Activated T-cell treated with anti-CD3 and anti-CD28 coated beads, Interleukin-2, amount 50 U/mL, for 72 hours (primary cell): ENCODE measurements around the gene RRAS2. TPM values are rescaled to one million over a fixed set of nuclear protein-coding genes. Genes with fewer than 3 reads are reported as not detected.
"Not testable (repeated sequence)": the region's sequence is repeated elsewhere in the genome, so short reads cannot be mapped to it uniquely, and the experiment has no call there.

ENCODE experiments used
- ATAC-seq, 2 donors: fragments of 150-1000 bp; cut with Tn5 transposase; replicated peaks in 1 of 2; 2 replicates each; pipeline ENCODE4 v1.10.0; 2021; ENCODE audit warnings: moderate library complexity in 2 of 2, mild to moderate bottlenecking in 1 of 2
- DNase-seq, 2 donors: peaks; one replicate each; pipeline ENCODE4 v3.0.0; 2021 to 2022; ENCODE audit warnings: mixed read lengths in 1 of 2
- H3K27ac Mint-ChIP-seq: one replicate; pipeline ENCODE4 v1.8.0; 2022; ENCODE audit warnings: mild to moderate bottlenecking, moderate library complexity, mixed read lengths
- H3K27me3 Mint-ChIP-seq: one replicate; pipeline ENCODE4 v1.8.0; 2022; ENCODE audit warnings: low read depth, mixed read lengths
- H3K36me3 Mint-ChIP-seq, 2 donors: one replicate each; pipeline ENCODE4 v1.8.0; 2022; ENCODE audit warnings: mixed read lengths in 2 of 2, mild to moderate bottlenecking in 1 of 2; ENCODE audit not compliant: insufficient read depth in 2 of 2
- H3K4me1 Mint-ChIP-seq: one replicate; pipeline ENCODE4 v1.8.0; 2022; ENCODE audit warnings: low read depth, mixed read lengths
- H3K4me3 Mint-ChIP-seq, 2 donors: one replicate each; pipeline ENCODE4 v1.8.0; 2022; ENCODE audit warnings: mild to moderate bottlenecking in 2 of 2, mixed read lengths in 2 of 2, moderate library complexity in 2 of 2
- H3K9me3 Mint-ChIP-seq, 2 donors: one replicate each; pipeline ENCODE4 v1.8.0; 2022; ENCODE audit warnings: mixed read lengths in 2 of 2
- total RNA-seq, 2 donors: library from RNA; stranded (reverse); gene quantifications; one replicate each; pipeline ENCODE4 v1.2.3, GENCODE V29; 2022

The RRAS2 gene
- total RNA-seq, 2 donors from 2014 or later = 59.2 to 64.2 TPM

DNA sequence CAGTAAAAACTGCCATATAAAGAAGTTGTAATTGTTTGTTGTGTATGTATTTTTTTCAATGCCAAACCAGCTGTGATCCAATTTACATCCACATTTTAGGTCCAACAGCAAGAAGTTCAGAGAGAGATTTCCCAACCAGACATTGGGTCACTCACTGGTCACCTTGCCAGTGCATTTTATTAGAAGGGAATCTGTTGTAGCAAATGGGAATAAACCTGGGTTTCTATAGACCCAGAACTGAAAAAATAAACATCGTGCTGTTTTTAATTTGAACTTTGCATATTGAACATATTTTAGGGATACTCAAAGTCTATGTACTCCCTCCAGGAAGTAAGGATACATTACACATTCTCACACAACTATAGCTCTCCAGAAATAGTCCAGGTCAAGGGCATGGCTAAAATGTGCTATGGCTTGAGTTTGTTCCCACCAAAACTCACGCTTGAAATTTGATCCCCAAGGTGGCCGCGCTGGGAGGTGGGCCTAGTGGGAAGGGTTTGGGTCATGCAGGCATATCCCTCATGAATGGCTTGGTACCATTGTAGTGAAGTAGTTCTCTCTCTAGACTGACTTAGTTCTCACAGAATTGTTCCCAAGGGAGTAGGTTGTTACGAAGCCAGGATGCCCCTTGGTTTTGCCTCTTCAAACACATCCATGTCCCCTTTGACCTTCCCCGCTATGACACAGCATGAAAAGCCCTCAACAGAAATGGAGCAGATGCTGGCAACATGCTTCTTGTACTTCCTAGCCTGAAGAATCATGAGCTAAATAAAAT is 90.9 kb downstream of the RRAS2 start:
- no peak overlapping the region for H3K27ac Mint-ChIP-seq
- H3K27me3 Mint-ChIP-seq = no peaks in the 10 kb centered on the region
- DNase-seq (no peak), ATAC-seq (no peak)
- H3K9me3 Mint-ChIP-seq = peaks cover 2 to 4% of the 10 kb centered on the region in 2 donors
- no peak overlapping the region for H3K4me3 Mint-ChIP-seq
- peaks cover 2 to 9% of the 10 kb centered on the region in 2 donors for H3K36me3 Mint-ChIP-seq
- peaks cover 22% of the 10 kb centered on the region for H3K4me1 Mint-ChIP-seq

DNA sequence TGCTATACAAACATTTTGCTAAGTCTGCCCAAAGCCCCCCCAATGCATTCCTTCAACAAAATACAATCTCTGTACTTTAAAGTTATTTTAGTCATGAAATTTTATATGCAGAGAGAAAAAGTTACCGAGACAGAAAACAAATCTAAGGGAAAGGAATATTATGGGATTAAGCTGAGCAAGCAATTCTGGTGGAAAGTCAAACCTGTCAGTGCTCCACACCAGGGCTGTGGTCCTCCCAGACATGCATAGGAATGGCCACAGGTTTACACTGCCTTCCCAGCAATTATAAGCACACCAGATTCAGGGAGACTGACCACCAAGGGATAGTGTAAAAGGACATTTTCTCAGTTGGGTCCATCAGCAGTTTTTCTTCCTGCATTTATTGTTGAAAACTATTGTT is 92.4 kb downstream of the RRAS2 start:
- H3K9me3 Mint-ChIP-seq = peaks cover 2 to 5% of the 10 kb centered on the region in 2 donors
- peaks cover 13% of the 10 kb centered on the region for H3K4me1 Mint-ChIP-seq
- DNase-seq (no peak), ATAC-seq (no peak)
- H3K27me3 Mint-ChIP-seq = no peaks in the 10 kb centered on the region
- H3K27ac Mint-ChIP-seq = no peak overlapping the region
- H3K36me3 Mint-ChIP-seq = peaks cover 2 to 7% of the 10 kb centered on the region in 2 donors
- H3K4me3 Mint-ChIP-seq = no peak overlapping the region

DNA sequence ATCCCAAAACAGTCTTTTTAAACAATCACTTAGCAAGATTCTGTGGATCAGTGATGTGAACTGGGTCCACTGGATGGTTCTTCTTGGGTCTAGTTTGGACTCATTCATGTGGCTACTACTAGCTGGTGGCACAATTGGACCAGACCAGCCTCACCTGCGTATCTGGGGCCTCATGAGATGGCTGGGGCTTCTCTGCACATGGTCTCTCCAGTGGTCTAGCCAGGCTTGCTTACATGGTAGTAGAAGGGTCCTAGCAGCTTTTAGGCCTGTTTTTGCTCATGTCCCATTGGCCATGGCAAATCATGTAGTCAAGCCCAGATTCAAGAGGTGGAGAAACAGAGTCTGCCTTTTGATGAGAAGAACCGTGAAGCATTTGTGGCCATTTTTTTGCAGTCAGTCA is 94.0 kb downstream of the RRAS2 start:
- ATAC-seq = no peak
- H3K27ac Mint-ChIP-seq = no peak overlapping the region
- H3K4me3 Mint-ChIP-seq = no peak overlapping the region
- no peaks in the 10 kb centered on the region for H3K4me1 Mint-ChIP-seq
- no peak for DNase-seq
- no peaks in the 10 kb centered on the region for H3K27me3 Mint-ChIP-seq
- peaks cover 2 to 5% of the 10 kb centered on the region in 2 donors for H3K9me3 Mint-ChIP-seq
- H3K36me3 Mint-ChIP-seq = peaks cover 2 to 7% of the 10 kb centered on the region in 2 donors

DNA sequence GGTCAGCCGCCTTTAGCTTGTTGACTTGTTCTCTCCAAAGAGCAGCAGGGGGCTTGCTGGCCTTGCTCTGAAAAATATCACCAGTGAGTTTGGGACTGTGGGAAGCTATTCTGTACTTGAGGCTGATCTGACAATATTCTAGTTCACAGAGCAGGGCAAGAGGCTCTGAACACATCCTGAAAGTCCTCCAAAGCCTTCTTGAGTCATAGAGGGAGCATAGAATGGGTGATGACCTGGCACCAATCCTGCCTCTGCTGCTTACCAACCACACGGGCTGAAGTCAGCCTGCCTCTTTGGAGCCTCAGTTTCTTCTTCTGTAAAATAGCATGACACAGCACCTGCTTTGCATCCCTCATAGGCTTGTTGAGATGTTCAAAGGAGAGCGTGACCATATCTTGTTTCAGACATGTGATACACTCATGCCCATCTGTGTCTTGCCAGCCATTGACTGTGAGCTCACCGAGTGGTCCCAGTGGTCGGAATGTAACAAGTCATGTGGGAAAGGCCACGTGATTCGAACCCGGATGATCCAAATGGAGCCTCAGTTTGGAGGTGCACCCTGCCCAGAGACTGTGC is 96.6 kb downstream of the RRAS2 start:
- H3K27me3 Mint-ChIP-seq = no peaks in the 10 kb centered on the region
- H3K27ac Mint-ChIP-seq = no peak overlapping the region
- no peaks in the 10 kb centered on the region for H3K4me1 Mint-ChIP-seq
- DNase-seq = no peak
- H3K36me3 Mint-ChIP-seq = peaks cover 2 to 7% of the 10 kb centered on the region in 2 donors
- ATAC-seq = no peak
- H3K4me3 Mint-ChIP-seq = no peak overlapping the region
- peaks cover 2 to 5% of the 10 kb centered on the region in 2 donors for H3K9me3 Mint-ChIP-seq

DNA sequence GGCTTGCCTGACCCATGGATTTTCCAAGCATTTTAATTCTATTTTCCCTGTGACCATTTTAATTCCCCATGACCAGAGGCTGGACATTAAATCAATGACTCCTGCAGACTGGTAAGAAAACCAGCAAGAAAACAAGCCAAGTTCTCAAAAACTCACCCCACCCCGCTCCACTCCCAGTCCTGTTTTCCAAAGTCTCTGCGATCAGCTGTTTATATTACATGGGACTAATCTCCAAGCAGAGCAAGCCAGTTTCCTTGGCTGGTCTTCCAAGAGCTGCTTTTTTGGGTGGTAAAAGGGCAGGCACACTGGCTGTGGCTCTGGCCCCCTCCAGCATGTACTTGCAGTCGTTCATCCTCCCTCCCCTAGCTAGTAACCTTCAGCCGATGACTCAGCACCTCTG is 97.9 kb downstream of the RRAS2 start:
- Mint-ChIP-seq H3K27me3 (no peaks in the 10 kb centered on the region), H3K4me1 (no peaks in the 10 kb centered on the region), H3K36me3 (peaks cover 2 to 7% of the 10 kb centered on the region in 2 donors), H3K9me3 (peaks cover 2 to 5% of the 10 kb centered on the region in 2 donors), H3K4me3 (no peak overlapping the region), H3K27ac (no peak overlapping the region)
- no peak for DNase-seq
- no peak for ATAC-seq

DNA sequence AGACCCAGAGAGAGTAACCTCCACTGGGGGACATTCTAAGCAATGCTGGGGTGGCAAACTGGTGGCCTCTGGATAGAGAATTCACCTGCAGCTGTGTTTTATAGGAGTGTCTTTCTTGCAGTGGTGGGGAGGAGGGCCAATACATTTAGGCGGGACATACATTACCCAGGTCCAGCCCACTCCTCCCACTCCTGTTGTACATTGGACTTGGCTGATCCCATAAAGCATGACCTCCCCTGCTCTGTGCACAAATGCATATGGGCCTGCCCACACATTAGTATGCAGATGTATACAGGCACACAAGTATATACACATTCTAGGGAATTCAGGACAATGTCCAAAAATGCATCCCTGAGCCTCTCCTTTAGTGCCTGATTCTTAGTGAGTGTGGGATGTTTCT is 99.1 kb downstream of the RRAS2 start:
- H3K36me3 Mint-ChIP-seq = peaks cover 0 to 7% of the 10 kb centered on the region in 2 donors
- H3K4me3 Mint-ChIP-seq = no peak overlapping the region
- no peak overlapping the region for H3K27ac Mint-ChIP-seq
- no peaks in the 10 kb centered on the region for H3K4me1 Mint-ChIP-seq
- peaks cover 2 to 3% of the 10 kb centered on the region in 2 donors for H3K9me3 Mint-ChIP-seq
- H3K27me3 Mint-ChIP-seq = no peaks in the 10 kb centered on the region
- ATAC-seq (peak; percentile 16 to 17), DNase-seq (no peak)

DNA sequence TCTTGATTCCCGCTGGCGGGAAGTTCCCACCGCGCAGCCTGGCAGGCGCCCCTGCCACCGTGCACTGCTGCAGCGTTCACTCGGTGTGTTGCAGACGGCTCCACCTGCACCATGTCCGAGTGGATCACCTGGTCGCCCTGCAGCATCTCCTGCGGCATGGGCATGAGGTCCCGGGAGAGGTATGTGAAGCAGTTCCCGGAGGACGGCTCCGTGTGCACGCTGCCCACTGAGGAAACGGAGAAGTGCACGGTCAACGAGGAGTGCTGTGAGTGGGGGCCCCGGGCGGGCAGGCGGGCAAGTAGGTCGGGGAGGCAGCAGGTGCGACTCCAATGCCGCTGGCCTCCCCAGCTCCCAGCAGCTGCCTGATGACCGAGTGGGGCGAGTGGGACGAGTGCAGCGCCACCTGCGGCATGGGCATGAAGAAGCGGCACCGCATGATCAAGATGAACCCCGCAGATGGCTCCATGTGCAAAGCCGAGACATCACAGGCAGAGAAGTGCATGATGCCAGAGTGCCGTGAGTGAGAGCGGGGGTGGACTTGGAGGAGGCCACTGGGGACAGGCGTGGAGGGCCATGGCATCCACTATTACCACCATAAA is 99.7 kb downstream of the RRAS2 start:
- H3K4me1 Mint-ChIP-seq = no peaks in the 10 kb centered on the region
- no peak overlapping the region for H3K4me3 Mint-ChIP-seq
- H3K27ac Mint-ChIP-seq = no peak overlapping the region
- H3K9me3 Mint-ChIP-seq = peaks cover 2 to 3% of the 10 kb centered on the region in 2 donors
- DNase-seq (no peak), ATAC-seq (peak in 1 of 2 donors; percentile 10)
- H3K27me3 Mint-ChIP-seq = no peaks in the 10 kb centered on the region
- peaks cover 0 to 4% of the 10 kb centered on the region in 2 donors for H3K36me3 Mint-ChIP-seq

DNA sequence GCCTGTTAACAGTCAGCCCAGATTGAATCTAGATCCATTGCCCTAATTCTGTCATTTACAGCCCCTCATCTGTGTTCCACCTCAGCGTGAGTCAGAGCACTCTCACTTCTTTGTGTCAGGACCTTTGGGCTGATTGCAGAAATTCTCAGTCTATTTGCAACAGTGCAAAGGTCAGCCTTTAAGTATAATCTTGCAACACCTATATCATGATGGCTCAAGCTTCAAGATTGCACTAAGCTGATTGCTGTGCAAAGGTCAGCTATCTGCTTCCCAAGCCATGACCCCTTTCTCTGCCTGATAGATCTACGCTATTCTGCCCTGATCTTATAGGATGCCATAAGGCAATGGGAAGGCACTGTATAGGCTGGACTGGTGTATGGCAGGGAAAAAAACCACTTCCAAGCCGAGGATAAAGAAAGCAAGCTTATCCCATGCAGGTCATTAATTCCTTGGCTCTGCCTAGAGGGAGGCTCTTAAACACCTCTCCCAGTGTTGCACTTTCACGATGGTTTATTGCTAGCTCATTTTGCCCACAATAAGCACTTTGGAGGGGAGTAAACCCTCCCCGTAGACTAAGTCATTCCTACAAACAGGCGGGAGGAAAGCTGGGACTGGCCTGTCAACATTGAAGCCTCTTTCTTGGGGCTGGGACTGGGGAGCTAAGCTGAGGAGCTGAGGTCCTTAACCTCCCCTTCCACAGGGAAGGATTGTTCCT is 100.6 kb downstream of the RRAS2 start:
- no peak overlapping the region for H3K27ac Mint-ChIP-seq
- peaks cover 0 to 2% of the 10 kb centered on the region in 2 donors for H3K9me3 Mint-ChIP-seq
- DNase-seq = no peak
- H3K4me3 Mint-ChIP-seq = no peak overlapping the region
- no peaks in the 10 kb centered on the region for H3K27me3 Mint-ChIP-seq
- H3K4me1 Mint-ChIP-seq = no peaks in the 10 kb centered on the region
- peaks cover 0 to 3% of the 10 kb centered on the region in 2 donors for H3K36me3 Mint-ChIP-seq
- ATAC-seq = peak in 1 of 2 donors; percentile 14

DNA sequence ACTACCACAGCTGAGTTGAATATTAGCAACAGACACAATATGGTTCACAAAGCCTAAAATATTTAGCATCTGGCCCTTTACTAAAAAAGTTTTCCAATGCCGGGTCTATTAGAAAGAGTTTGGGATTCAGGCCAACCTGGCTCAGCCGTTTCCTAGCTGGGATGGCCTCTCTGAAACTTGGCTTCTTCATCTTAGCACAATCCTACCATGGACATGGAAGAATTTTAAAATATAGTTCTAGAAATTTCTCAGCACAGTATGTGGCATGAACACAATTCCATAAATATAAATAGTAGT is 103.8 kb downstream of the RRAS2 start:
- DNase-seq (no peak), ATAC-seq (no peak)
- Mint-ChIP-seq H3K4me1 (no peaks in the 10 kb centered on the region), H3K36me3 (no peaks in the 10 kb centered on the region), H3K27ac (no peak overlapping the region), H3K4me3 (no peak overlapping the region), H3K27me3 (no peaks in the 10 kb centered on the region), H3K9me3 (no peaks in the 10 kb centered on the region)

DNA sequence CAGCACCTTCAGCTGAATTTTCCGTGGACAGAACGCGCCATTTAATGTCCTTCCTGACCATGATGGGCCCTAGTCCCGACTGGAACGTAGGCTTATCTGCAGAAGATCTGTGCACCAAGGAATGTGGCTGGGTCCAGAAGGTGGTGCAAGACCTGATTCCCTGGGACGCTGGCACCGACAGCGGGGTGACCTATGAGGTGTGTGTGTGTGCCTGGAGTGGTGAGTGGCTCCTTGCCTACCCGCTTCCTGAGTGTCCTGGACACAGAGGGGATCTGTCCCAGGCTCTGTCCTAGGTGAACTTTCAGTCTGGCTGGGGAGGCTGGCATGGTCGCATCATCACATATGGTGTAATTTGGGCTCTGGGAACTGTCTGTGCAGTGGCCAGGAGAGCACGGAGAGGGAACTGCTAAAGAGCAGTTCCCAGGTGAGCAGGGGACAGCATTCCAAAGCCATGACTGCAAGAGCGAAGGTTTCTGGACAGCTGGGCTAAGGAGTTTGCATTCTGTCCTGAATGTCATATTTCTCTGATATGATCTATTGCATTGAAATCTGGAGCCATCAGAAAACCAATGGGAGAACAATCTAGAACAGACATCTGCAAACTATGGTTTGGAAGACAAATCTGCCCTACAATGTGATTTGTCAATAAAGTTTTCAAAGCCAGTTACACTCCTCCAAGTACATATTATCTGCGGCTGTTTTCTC is 104.3 kb downstream of the RRAS2 start:
- peak in 1 of 2 donors; percentile 11 for ATAC-seq
- Mint-ChIP-seq H3K9me3 (no peaks in the 10 kb centered on the region), H3K27me3 (no peaks in the 10 kb centered on the region), H3K36me3 (no peaks in the 10 kb centered on the region), H3K4me1 (no peaks in the 10 kb centered on the region), H3K27ac (no peak overlapping the region), H3K4me3 (no peak overlapping the region)
- DNase-seq = no peak

DNA sequence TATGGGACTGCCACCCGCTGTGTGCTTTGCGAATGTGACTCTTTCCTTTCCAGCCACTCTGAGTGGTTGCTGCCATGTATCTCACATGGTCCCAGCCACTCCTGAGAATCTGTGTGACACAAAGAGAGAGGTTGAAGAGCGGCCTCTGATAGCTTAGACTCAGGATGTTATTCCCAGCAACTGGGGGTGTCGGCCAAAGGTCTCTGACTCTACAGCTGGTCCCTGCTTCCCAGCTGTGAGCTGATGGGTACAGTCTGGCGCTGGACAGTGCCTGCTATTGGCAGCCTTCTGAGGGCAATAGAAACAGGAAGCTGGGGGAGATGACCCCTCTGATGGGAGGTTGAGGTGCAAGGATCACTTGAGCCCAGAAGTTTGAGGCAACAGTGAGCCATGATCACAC is 105.1 kb downstream of the RRAS2 start:
- ATAC-seq (no peak), DNase-seq (no peak)
- no peaks in the 10 kb centered on the region for H3K9me3 Mint-ChIP-seq
- no peaks in the 10 kb centered on the region for H3K27me3 Mint-ChIP-seq
- no peak overlapping the region for H3K4me3 Mint-ChIP-seq
- H3K36me3 Mint-ChIP-seq = no peaks in the 10 kb centered on the region
- no peak overlapping the region for H3K27ac Mint-ChIP-seq
- peaks cover 5% of the 10 kb centered on the region for H3K4me1 Mint-ChIP-seq

DNA sequence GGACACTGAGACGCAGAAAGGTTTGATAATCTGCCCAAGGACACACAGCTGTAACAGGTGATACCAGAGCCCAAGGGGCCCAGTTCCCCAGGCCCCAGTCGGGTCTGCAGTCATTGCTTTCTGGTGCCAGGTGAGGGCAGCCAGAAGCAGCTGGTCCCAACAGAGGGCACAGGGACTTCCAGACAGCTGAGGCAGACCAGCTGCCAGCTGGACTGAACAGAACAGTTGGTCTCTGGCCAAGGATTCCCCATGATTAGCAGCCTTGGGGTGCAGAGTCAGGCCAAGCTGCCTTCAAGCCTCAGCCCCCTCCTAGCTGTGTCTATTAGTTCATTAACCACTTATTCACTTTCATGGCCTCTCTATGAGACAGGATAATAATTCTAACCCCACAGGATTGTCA is 105.6 kb downstream of the RRAS2 start:
- Mint-ChIP-seq H3K4me1 (peaks cover 9% of the 10 kb centered on the region), H3K27ac (no peak overlapping the region), H3K36me3 (no peaks in the 10 kb centered on the region), H3K4me3 (no peak overlapping the region), H3K9me3 (no peaks in the 10 kb centered on the region), H3K27me3 (no peaks in the 10 kb centered on the region)
- ATAC-seq (peak in 1 of 2 donors; percentile 11), DNase-seq (no peak)

DNA sequence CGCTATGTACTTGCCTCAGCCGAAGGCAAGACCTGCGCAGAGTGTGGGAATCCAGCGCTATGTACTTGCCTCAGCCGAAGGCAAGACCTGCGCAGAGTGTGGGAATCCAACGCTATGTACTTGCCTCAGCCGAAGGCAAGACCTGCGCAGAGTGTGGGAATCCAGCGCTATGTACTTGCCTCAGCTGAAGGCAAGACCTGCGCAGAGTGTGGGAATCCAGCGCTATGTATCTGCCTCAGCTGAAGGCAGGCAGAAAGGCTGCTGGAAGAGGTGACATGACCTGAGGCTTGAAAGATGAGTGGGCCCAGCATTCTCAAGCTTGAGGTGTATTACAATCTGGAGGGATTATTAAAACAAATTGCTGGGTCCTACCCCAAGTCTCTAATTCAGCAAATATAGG is 106.5 kb downstream of the RRAS2 start:
- not testable (repeated sequence) for H3K27me3 Mint-ChIP-seq, H3K9me3 Mint-ChIP-seq, H3K36me3 Mint-ChIP-seq, H3K4me1 Mint-ChIP-seq, ATAC-seq, DNase-seq, H3K27ac Mint-ChIP-seq, H3K4me3 Mint-ChIP-seq
